ENCODE measurements around the gene SLC16A8.

The SLC16A8 gene

GRCh38 chr22:38071421-38072321 is 12.3 kb downstream of the SLC16A8 start:
- no peak for TF ChIP-seq CTCF (conservative IDR thresholded peaks at IDR 0.05; ENCODE audit: low read length)
- no peak for DNase-seq (ENCODE audit: low read depth)
- H3K4me3 ChIP-seq (ENCODE audit: low read length) = no peak overlapping the region

GRCh38 chr22:38070250-38070921 is 13.6 kb downstream of the SLC16A8 start:
- TF ChIP-seq CTCF (conservative IDR thresholded peaks at IDR 0.05; ENCODE audit: low read length) = no peak
- DNase-seq (ENCODE audit: low read depth) = no peak
- H3K4me3 ChIP-seq (ENCODE audit: low read length) = no peak overlapping the region

- peak; percentile 44 for DNase-seq (ENCODE audit: low read depth)
- H3K4me3 ChIP-seq (ENCODE audit: low read length) = no peak overlapping the region
- TF ChIP-seq CTCF (conservative IDR thresholded peaks at IDR 0.05; ENCODE audit: low read length) = peak; percentile 45
These were observed 14.4 kb downstream of the SLC16A8 start for GRCh38 chr22:38069372-38070249.

DNA sequence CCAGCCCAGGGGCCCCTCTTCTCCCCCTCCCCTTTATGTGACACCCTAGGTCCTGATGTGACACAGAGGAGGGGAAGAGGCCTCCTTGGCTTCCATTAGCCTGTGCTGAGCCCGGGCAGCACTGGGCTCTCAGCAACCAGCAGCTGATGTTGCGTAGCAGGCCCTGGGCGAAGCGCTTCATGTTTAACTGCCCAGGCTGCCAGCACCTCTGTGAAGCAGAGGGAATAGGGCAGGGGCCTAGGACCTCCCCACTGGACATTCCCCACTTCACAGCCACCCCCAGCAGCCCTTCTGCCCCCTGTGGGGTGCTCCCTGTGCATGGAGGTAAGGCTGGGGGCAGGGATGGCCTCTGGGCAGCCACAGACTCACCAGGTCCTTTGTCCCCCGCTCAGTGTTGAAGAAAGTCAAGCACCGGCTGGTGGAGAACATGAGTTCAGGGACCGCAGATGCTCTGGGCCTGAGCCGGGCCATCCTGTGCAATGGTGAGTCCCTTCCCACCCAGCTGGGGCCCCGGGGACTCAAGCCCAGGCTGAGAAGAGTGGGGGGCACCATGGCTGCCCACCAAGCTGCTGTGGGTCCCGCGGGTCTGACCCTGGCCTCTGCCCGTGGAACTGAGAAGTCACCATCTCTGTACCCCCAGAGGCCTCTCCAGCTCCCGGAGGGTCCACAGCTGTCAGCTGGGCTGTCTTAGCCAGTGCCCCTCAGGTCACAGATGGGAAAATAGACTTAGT is 15.2 kb downstream of the SLC16A8 start:
- no peak for DNase-seq (ENCODE audit: low read depth)
- no peak overlapping the region for H3K4me3 ChIP-seq (ENCODE audit: low read length)
- no peak for TF ChIP-seq CTCF (conservative IDR thresholded peaks at IDR 0.05; ENCODE audit: low read length)

- TF ChIP-seq CTCF (conservative IDR thresholded peaks at IDR 0.05; ENCODE audit: low read length) = no peak
- no peak for DNase-seq (ENCODE audit: low read depth)
- H3K4me3 ChIP-seq (ENCODE audit: low read length) = no peak overlapping the region
These were observed 16.1 kb downstream of the SLC16A8 start for GRCh38 chr22:38067761-38068360.

- no peak for DNase-seq (ENCODE audit: low read depth)
- H3K4me3 ChIP-seq (ENCODE audit: low read length) = no peak overlapping the region
- no peak for TF ChIP-seq CTCF (conservative IDR thresholded peaks at IDR 0.05; ENCODE audit: low read length)
These were observed 17.0 kb downstream of the SLC16A8 start for GRCh38 chr22:38067028-38067415.

Data from AG10803 (cell line).